KG1 (cell line): ENCODE measurements around the gene ASPRV1.
"Not testable (repeated sequence)": the region's sequence is repeated elsewhere in the genome, so short reads cannot be mapped to it uniquely, and the experiment has no call there.

Source experiments
- DNase-seq: peaks from one replicate; lab custom pipeline; 2025; lab: John Stamatoyannopoulos, UW

The ASPRV1 gene

GRCh38 chr2:69959425-69959824, 2.0 kb downstream of the ASPRV1 start:
- DNase-seq = no peak

- DNase-seq = no peak
Observed at GRCh38 chr2:69958480-69958879, 3.0 kb downstream of the ASPRV1 start.

- DNase-seq = no peak
Observed at GRCh38 chr2:69957965-69958364, 3.5 kb downstream of the ASPRV1 start.

- no peak for DNase-seq
Observed at GRCh38 chr2:69956475-69956979, 4.9 kb downstream of the ASPRV1 start.

- no peak for DNase-seq
Observed at GRCh38 chr2:69955029-69955428, 6.4 kb downstream of the ASPRV1 start.

GRCh38 chr2:69954084-69954483, 7.3 kb downstream of the ASPRV1 start:
- no peak for DNase-seq

- DNase-seq = no peak
Observed at GRCh38 chr2:69952336-69953115, 8.9 kb downstream of the ASPRV1 start.

GRCh38 chr2:69950671-69951070, 10.8 kb downstream of the ASPRV1 start:
- DNase-seq = not testable (repeated sequence)

GRCh38 chr2:69950241-69950640, 11.2 kb downstream of the ASPRV1 start:
- DNase-seq = no peak

- no peak for DNase-seq
Observed at GRCh38 chr2:69948963-69949645, 12.3 kb downstream of the ASPRV1 start.

GRCh38 chr2:69948032-69948962, 13.1 kb downstream of the ASPRV1 start:
- DNase-seq = no peak

- no peak for DNase-seq
Observed at GRCh38 chr2:69947325-69947931, 14.0 kb downstream of the ASPRV1 start.

GRCh38 chr2:69946351-69947324, 14.8 kb downstream of the ASPRV1 start:
- DNase-seq = peak; percentile 35

GRCh38 chr2:69945941-69946340, 15.5 kb downstream of the ASPRV1 start:
- no peak for DNase-seq

GRCh38 chr2:69945441-69945840, 16.0 kb downstream of the ASPRV1 start:
- DNase-seq = no peak

GRCh38 chr2:69944756-69945155, 16.7 kb downstream of the ASPRV1 start:
- no peak for DNase-seq

- DNase-seq = peak; percentile 74
Observed at GRCh38 chr2:69943843-69944525, 17.4 kb downstream of the ASPRV1 start.

GRCh38 chr2:69943000-69943842, 18.2 kb downstream of the ASPRV1 start:
- no peak for DNase-seq

GRCh38 chr2:69940691-69941090, 20.7 kb downstream of the ASPRV1 start:
- no peak for DNase-seq
